Parathyroid adenoma (tissue), 2 donors: ENCODE measurements around the gene EXOSC10.
"Not testable (repeated sequence)": the region's sequence is repeated elsewhere in the genome, so short reads cannot be mapped to it uniquely, and the experiment has no call there.

ENCODE experiments used
- H2AFZ ChIP-seq: fragments of 300-600 bp; sonication (generic); one replicate; pipeline ENCODE4 v1.7.0; 2017; ENCODE audit warnings: antibody characterized with exemption, mild to moderate bottlenecking
- H3K27ac ChIP-seq: fragments of 300-600 bp; sonication (generic); one replicate; pipeline ENCODE4 v1.7.0; 2017
- H3K27me3 ChIP-seq: fragments of 300-600 bp; sonication (generic); one replicate; pipeline ENCODE4 v1.7.0; 2017; ENCODE audit warnings: low read length; ENCODE audit not compliant: control insufficient read depth, insufficient read depth
- H3K36me3 ChIP-seq: fragments of 300-600 bp; sonication (generic); one replicate; pipeline ENCODE4 v1.7.0; 2017; ENCODE audit warnings: low read length; ENCODE audit not compliant: control insufficient read depth, insufficient read depth
- H3K4me1 ChIP-seq: fragments of 300-600 bp; sonication (generic); one replicate; pipeline ENCODE4 v1.7.0; 2017; ENCODE audit warnings: control low read depth
- H3K4me2 ChIP-seq: fragments of 300-600 bp; sonication (generic); one replicate; pipeline ENCODE4 v1.7.0; 2017; ENCODE audit warnings: low read length
- H3K4me3 ChIP-seq: fragments of 300-600 bp; sonication (generic); one replicate; pipeline ENCODE4 v1.7.0; 2017; ENCODE audit warnings: low read depth, low read length
- H3K79me2 ChIP-seq: fragments of 300-600 bp; sonication (generic); one replicate; pipeline ENCODE4 v1.7.0; 2017; ENCODE audit warnings: control low read depth
- H3K9ac ChIP-seq: fragments of 300-600 bp; sonication (generic); one replicate; pipeline ENCODE4 v1.7.0; 2017; ENCODE audit warnings: mild to moderate bottlenecking
- H3K9me3 ChIP-seq: fragments of 300-600 bp; sonication (generic); one replicate; pipeline ENCODE4 v1.7.0; 2017; ENCODE audit warnings: low read length; ENCODE audit not compliant: control insufficient read depth
- CTCF ChIP-seq: fragments of 300-600 bp; sonication (generic); IDR thresholded peaks from one replicate; pipeline ENCODE4 v1.7.0; 2017; ENCODE audit warnings: antibody characterized with exemption, mild to moderate bottlenecking
- donor health status: primary hyperparathyroidism.

EXOSC10 gene

GRCh38 chr1:11041048-11041447 lies 58.6 kb downstream of the EXOSC10 start:
- Histone ChIP-seq H3K27ac (no peak overlapping the region), H3K36me3 (no peaks in the 10 kb centered on the region), H2AFZ (no peak overlapping the region), H3K27me3 (peaks cover 3% of the 10 kb centered on the region), H3K4me2 (no peak overlapping the region), H3K4me3 (no peak overlapping the region), H3K79me2 (no peaks in the 10 kb centered on the region), H3K9ac (no peak overlapping the region), H3K4me1 (no peaks in the 10 kb centered on the region), H3K9me3 (no peaks in the 10 kb centered on the region)
- TF ChIP-seq CTCF, result no peak

- H3K79me2 ChIP-seq, H3K36me3 ChIP-seq, H3K27ac ChIP-seq, H3K4me2 ChIP-seq, H3K9me3 ChIP-seq, H3K4me1 ChIP-seq, H3K27me3 ChIP-seq, H2AFZ ChIP-seq, H3K9ac ChIP-seq, H3K4me3 ChIP-seq: not testable (repeated sequence)
These were observed 59.6 kb downstream of the EXOSC10 start for GRCh38 chr1:11040105-11040429.

GRCh38 chr1:11039351-11040104 lies 60.1 kb downstream of the EXOSC10 start:
- no peaks in the 10 kb centered on the region for H3K79me2 ChIP-seq
- no peak overlapping the region for H3K9ac ChIP-seq
- peaks cover 3% of the 10 kb centered on the region for H3K27me3 ChIP-seq
- no peak overlapping the region for H3K4me2 ChIP-seq
- no peak for TF ChIP-seq CTCF
- H2AFZ ChIP-seq, result no peak overlapping the region
- no peak overlapping the region for H3K4me3 ChIP-seq
- H3K4me1 ChIP-seq, result no peaks in the 10 kb centered on the region
- H3K36me3 ChIP-seq, result no peaks in the 10 kb centered on the region
- H3K9me3 ChIP-seq, result no peaks in the 10 kb centered on the region
- no peak overlapping the region for H3K27ac ChIP-seq

GRCh38 chr1:11037740-11038182 lies 61.9 kb downstream of the EXOSC10 start:
- Histone ChIP-seq H2AFZ (no peak overlapping the region), H3K9me3 (no peaks in the 10 kb centered on the region), H3K4me2 (no peak overlapping the region), H3K4me1 (no peaks in the 10 kb centered on the region), H3K79me2 (no peaks in the 10 kb centered on the region), H3K9ac (no peak overlapping the region), H3K27me3 (peaks cover 3% of the 10 kb centered on the region), H3K36me3 (no peaks in the 10 kb centered on the region), H3K4me3 (no peak overlapping the region), H3K27ac (no peak overlapping the region)
- TF ChIP-seq CTCF, result peak; percentile 88

GRCh38 chr1:11037019-11037739 lies 62.5 kb downstream of the EXOSC10 start:
- not testable (repeated sequence) for H3K9me3 ChIP-seq, H3K27ac ChIP-seq, H3K4me3 ChIP-seq, H3K36me3 ChIP-seq, H3K79me2 ChIP-seq, H3K27me3 ChIP-seq, H3K4me1 ChIP-seq, H3K4me2 ChIP-seq, H2AFZ ChIP-seq, H3K9ac ChIP-seq
